DMS153 treated with DMSO at 0.1 percent for 48 hours (cell line): Measurements from ENCODE around the gene MICU1.
"Not testable (repeated sequence)": the region's sequence is repeated elsewhere in the genome, so short reads cannot be mapped to it uniquely, and the experiment has no call there.

Experiments
- DNase-seq: peaks from one replicate; lab custom pipeline; 2025; ENCODE audit not compliant: unreplicated experiment; lab: John Stamatoyannopoulos, UW

Gene MICU1

DNA sequence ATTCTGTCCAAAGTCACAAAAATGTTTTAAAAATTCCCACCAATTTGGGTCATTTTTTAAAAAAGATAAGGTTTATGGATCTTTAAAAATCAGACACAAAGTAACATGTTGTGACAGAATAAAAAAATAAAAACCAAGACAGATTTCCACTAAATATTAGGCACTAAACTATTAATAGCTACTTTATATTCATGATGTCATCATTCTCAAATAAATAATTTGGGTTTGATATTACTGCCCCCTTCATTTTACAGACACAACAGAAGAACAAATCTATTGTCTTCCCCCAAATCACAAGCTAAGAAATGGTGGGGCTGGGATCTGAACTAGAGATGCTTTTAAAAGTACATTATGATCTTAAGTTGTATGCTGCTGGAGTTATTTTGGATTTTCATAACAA, 119.4 kb downstream of the MICU1 start:
- DNase-seq: no peak

DNA sequence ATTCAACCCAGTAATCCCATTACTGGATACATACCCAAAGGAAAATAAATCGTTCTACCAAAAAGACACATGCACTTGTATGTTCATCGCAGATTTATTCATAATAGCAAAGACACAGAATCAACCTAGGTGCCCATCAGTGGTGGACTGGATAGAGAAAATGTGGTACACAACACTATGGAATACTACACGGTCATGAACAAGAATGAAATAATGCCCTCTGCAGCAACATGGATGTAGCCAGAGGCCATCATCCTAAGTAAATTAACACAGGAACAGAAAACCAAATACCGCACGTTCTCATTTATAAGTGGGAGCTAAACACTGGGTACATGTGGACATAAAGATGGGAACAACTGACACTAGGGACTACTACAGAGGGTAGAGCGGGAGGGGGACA, 120.4 kb downstream of the MICU1 start:
- DNase-seq: no peak

DNA sequence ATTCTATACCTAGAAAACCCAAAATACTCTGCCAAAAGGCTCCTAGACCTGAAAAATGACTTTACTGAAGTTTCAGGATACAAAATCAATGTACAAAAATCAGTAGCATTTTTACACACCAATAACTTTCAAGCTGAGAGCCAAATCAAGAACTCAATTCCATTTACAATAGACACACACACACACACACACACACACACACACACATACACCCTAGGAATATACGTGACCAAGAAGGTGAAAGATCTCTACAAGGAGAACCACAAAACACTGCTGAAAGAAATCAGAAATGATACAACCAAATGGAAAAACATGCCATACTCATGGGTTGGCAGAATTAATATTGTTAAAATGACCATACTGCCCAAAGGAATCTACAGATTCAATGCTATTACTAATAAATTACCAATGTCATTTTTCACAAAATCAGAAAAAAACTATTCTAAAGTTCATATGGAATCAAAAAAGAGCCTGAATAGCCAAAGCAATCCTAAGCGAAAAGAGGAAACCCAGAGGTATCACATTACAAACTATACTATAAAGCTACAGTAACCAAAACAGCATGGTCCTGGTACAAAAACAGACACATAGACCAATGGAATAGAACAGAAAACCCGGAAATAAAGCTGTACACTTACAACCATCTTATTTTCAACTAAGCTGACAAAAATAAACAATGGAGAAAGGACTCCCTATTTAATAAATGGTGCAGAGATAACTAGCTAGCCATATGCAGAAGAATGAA, 122.0 kb downstream of the MICU1 start:
- no peak for DNase-seq

DNA sequence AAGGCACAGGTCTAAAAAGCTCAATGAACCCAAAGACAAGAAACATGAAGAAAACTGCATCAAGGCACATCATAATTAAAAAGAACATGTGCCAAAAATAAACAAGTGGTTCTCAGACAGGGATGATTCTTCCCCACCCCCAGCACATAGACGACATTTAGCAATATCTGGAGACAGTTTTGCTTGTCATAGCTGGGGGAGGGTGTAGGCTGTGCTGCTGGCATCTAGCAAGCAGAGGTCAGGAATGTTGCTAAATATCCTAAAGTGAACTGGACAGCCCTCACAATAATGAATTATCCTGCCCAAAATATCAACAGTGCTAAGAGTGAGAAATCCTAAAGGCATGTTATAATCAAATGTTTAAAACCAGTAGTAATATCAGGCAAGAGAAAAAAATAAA, 122.6 kb downstream of the MICU1 start:
- DNase-seq: no peak

DNA sequence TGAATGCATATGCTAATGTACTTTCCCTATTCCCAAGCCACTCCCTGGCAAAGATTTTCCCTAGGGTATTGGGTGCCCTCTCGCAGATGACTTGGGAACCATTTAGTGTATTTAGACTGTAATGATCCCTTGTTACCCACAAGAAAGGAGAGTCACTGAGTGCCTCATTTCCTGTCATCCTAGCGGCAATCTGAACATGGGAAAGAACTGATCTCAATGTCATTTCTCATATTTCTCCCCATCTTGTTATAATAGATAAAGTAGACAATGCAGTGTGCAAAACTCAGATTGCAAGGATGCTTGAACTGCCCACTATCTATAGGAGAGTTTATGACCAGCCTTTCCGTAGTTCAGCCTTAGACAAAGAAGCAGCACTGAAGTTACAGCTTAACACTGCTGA, 123.3 kb downstream of the MICU1 start:
- DNase-seq: no peak

DNA sequence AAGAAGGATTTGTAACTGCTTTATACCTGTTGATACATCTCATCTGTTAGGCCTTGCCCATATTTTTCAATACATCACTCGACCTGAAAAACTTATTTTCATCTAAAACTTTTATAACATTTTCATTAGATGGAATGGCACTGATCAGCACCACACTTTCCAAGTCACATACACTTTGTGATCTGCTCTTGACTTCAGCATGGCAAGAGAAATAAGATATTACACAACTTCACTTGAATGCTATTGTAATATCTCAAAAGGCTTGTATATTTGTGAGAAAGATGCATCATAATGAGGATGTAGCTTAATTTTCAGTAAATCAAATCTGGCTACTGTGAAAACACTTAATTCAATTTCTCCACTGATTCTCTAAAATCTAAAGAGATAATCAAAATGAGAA, 126.2 kb downstream of the MICU1 start:
- no peak for DNase-seq

DNA sequence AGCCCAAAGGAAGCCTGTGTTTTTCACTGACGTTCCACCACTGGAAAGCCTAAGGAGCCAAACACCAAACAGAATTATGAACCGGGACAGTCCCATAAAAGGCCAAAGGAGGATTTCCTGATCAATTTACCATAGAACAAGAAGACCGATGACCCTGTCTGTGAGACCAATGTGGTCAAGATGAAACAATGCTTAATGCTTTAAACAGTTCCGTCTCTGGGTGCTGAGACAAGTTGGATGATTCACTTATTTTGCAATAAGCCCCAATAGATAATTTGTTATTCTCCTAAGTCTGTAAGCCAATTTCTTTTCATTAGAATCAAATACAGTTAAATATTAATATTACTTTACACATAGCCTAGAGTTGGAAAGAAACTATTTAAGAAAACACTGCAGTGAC, 134.9 kb downstream of the MICU1 start:
- DNase-seq: no peak

DNA sequence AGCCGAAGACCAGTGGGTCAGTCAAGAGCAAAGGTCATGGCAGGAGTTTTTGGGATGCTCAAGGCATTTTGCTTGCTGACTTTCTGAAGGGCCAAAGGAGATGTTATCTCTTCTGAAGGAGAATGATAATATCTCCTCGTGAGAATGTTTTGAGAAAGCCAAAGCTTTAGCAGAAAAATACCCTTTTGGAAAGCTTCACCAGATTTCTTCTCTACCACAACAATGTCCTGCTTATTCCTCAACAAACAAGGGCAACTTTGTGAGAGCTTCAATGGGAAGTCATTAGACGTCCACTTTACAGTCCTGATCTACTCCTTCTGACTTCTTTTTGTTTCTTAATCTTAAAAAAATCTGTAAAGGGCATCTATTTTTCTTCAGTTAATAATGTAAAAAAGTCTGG, 138.4 kb downstream of the MICU1 start:
- DNase-seq: no peak

DNA sequence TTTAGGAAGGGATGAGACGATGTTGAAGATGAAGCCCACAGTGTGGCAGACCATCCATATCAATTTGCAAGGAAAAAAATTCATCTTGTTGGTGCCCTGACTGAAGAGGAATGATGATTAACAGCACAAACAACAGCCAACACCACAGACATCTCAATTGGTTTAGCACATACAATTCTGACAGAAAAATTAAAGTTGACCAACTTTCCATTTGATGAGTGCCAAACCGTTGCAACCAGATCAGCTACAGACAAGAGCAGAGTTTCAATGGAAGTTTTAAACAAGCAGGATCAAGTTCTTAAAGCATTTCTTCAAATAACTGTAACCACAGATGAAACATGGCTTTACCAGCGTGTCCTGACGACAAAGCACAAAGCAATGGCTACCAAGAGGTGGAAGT, 138.8 kb downstream of the MICU1 start:
- no peak for DNase-seq

DNA sequence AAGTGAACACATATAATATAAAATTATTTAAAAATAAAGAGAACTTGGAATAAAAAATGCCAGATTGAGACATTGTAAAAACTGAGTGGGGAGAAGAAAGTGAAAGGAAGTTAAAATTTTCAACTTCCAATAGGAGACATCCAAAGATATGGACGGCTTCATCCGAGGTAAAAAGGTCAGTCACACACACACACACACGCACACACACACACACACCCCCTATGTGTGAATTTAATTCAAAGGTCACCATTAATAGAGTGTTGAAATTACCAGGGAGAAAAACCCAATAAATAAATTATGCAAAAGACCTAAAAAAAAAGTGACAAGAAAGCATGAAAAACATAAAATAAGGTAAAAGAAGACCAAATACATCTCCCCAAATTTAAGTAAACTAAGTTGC, 140.2 kb downstream of the MICU1 start:
- DNase-seq: no peak

DNA sequence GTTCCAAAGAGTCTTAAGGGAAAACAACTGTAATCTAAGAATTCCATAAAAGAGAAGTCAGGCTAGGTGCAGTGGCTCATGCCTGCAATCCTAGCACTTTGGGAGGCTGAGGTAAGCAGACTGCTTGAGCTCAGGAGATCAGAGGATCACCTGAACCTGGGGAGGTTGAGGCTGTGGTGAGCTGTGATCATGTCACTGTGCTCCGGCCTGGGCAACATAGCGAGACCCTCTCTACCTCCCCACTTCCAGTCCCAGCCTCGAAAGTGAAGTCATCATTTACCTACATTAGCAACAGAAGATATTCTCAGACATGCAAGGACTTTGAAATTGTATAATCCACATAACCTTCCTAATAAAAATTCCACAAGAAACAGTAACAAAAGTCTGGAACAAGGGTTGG, 141.4 kb downstream of the MICU1 start:
- no peak for DNase-seq

DNA sequence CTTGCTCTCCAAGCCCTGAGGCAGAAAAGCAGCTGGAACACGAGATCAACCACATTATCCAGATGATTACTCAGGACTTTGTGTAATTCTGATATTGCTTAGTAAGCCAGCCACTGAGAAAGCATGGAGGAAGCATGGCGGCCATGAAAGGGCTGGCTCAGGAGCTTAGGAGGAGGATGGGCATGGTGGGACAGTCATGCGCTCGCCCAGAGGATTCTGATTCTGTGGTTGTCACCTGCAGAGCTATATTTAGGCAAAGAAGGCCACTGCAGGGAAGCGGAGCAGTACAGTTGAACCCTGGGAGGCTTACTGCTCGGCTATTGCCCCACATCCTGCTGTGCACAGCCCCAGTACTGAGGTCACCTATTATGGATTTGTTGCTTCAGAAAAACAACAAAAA, 142.4 kb downstream of the MICU1 start:
- no peak for DNase-seq

DNA sequence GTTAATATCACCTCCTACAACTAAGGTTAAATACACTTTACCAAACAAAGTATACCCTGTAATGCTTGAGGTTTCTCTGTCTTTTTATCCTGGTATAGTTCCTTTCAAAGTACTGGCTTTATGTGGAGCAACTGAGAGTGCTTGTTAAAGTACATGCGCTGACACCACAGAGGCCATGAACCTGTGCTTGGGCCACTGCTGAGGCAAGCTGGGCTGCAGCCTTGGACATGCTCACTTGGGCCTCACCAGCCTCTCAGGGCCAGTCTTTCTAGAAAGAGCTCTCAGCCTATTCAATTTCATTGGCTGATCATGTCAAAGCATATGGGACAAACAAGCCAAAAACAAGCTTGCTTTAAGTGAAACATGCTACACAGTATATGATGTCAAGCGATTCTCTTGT, 145.0 kb downstream of the MICU1 start:
- no peak for DNase-seq

DNA sequence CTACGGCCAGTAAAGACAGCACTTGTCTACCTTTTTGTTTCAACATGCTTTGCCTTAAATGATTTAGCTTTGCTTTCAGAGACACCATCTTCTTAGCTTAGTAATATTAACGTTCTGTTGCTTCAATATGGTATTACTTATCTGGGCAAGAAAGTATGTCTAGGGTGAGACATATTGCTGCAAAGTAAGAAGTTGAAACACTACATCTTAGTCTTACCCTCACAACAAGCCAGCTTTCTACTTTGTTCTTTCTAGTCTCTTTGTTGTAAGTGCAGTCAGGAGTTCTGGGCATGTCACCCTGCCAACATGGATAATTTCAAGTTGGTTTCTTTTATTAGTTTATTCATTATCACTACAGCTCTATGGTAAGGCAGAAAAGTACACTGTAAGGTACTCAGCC, 148.4 kb downstream of the MICU1 start:
- no peak for DNase-seq

DNA sequence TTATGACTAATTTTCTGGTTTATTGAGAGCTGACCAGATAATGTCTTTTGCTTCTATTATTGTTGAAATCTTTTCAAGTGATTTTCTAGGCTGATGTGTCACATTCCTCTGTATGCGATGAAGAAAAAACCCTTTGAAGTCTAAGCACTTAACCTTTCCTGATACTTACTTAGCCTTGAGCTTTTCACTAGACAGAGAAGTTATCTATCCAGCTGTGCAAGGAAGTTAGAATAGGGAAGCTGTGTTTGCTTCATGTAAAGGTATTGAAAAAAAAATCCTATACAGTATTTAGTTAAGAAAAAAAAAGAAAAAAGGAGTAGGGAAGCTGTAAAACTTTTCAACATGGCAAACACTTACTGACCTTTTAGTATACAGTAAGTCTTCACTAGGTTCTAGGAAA, 153.6 kb downstream of the MICU1 start:
- no peak for DNase-seq

DNA sequence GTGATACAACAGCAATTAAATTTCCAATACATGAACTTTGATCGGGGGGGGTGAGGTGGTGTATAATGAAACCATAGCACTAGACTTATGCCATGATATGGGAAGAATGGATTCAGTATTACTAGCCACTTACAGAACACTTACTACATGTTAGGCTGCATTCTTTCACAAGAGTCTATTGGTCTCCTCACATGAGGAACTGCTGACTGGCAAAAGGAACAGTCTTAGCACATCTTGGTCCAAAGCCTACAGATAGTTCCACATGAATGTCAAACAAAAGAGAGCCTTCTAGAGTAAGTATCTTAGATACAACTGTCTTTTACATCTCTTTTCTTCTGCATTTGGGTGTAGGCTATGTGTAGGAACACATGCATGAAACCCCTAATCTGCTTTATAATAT, 155.2 kb downstream of the MICU1 start:
- no peak for DNase-seq

DNA sequence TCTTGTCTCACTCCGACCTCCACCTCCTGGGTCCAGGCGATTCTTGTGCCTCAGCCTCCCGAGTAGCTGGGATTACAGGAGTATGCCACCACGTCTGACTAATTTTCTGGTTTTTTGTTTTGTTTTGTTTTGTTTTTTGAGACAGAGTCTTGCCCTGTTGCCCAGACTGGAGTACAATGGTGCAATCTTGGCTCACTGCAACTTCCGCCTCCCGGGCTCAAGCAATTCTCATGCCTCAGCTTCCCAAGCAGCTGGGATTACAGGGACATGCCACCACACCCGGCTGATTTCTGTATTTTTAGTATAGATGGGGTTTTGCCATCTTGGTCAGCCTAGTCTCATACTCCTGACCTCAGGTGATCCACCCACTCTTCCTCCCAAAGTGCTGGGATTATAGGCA, 158.8 kb downstream of the MICU1 start:
- DNase-seq: not testable (repeated sequence)

DNA sequence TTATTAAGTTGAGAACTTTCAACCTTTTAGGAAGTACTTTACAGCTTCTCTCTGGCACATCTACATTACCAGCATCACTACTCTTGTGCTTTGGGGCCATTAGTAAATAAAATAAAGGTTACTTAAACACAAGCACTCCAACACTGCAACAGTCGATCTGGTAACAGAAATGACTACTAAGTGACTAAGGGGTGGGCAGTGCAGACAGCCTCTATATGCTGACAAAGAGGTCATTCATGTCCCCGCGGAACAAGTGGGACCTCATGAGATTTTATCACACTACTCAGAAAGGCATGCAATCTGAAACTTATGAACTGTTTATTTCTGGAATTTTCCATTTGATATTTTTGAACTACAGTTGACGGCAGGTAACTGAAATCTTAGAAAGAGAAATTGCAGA, 159.9 kb downstream of the MICU1 start:
- DNase-seq: no peak

DNA sequence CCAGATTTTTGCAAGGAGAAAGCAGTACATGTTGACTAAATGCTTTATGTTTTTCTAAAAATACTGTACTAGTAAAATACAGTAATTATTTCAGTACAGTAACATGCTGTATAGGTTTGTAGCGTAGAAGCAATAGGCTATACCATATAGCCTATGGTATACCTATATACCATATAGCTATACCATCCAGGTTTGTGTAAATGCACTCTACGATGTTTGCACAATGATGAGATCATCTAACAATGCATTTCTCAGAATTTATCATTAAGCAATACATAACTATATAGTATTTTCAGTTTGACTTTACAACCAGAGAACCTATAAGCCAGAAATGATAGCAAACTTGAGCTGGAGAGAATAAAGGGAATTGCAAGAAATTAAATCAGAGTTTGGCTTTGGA, 161.4 kb downstream of the MICU1 start:
- no peak for DNase-seq

DNA sequence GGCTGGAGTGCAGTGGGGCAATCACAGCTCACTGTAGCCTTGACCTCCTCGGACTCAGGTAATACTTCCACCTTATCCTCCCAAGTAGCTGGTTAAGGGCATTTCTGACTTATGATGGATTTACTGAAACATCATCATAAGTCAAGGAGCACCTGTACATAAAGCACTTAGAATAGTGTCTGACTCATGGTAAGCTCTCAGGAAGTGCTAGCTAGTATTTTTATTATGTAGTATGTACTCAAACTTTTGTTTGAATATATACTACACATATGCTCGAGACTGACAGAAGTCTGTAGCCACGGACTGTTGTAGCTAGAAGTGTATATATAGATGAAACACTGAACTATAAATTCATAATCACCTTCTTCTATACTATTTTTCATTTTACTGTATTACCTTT, 163.6 kb downstream of the MICU1 start:
- no peak for DNase-seq

DNA sequence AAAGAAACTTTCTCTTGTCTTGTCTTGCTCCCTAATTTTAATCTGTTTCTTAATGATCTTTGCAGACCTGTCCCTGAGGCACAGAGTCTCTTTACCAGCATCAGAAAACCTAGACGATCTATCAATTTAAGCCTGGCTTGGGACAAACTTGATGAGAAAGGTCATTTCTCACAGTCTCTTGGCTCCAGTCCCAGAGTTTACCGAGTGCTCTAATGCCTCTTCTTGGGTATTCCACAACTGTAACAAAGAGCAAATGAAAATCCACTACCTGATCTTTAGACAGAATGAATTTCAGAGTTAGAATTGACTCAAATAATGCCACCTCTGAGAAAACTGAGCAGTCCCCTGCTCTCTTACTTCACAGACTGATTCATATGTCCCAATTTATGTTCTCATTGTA, 164.8 kb downstream of the MICU1 start:
- DNase-seq: no peak

DNA sequence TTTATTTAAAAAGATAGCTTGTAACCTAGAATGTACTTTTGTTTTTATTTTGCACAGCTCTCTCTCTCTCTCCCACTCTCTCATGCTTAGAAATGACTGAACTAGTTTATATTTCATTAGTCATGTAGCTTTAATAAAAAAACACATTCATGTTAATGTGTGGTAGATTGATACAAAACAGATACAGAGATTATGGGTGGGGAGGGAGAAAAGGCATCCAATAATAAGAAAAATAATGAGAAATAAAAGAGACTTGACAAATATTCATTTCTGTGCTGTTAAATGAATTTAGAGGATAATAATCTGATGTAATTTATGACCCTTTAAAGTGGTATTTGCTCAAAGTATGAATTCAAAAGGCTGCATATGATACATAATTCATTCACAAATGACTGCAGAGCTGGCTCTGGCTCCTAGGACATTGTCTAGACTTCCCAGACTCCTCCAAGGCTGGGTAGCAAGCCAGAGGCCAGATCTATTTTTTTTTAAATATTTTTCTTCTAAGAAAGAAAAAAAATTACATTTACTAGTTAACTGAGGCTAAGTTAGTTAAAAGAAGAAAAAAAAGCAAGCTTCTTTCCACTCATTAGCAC, 165.5 kb downstream of the MICU1 start:
- DNase-seq: no peak

DNA sequence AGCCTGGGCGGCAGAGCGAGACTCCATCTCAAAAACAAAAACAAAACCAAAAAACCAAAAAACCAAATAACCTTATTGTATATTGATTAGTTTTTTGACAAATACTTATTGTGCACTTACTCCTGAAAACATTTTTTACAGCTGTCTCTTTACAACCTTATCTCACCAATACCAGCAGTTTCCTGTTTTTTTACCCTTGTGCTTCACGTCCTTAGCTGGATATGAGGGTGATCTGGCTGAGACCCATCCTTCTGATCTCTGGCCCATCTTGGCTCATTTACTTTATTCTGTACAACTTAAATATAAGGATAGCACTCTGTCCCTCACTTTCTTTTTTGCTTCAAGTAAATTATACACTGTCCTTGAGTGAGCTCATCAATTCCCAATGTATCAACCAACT, 166.6 kb downstream of the MICU1 start:
- no peak for DNase-seq
